ENCODE measurements around the gene MADCAM1. TPM values are rescaled to one million over a fixed set of nuclear protein-coding genes. Genes with fewer than 3 reads are reported as not detected.
A peak's percentile ranks its signal among the peaks of the same experiment; 100 is the strongest.

The MADCAM1 gene
- total RNA-seq, 1 donor from 2014 or later: 0.98 TPM

- H3K27me3 Mint-ChIP-seq (ENCODE audit: low read depth): no peaks in the 10 kb centered on the region
- H3K4me1 Mint-ChIP-seq: peaks cover 38% of the 10 kb centered on the region
- H3K36me3 Mint-ChIP-seq: peaks cover 10% of the 10 kb centered on the region
- no peak overlapping the region for H3K4me3 Mint-ChIP-seq
- H3K9me3 Mint-ChIP-seq: no peaks in the 10 kb centered on the region
- H3K27ac Mint-ChIP-seq: no peak overlapping the region
- no peak for DNase-seq (ENCODE audit: low spot score in 2 of 2, unreplicated experiment in 2 of 2)
- no peak for TF ChIP-seq CTCF (IDR thresholded peaks at IDR 0.05; ENCODE audit: unreplicated experiment)
Measured at GRCh38 chr19:512547-513365, 16.5 kb downstream of the MADCAM1 start.

- Mint-ChIP-seq H3K36me3 (peaks cover 10% of the 10 kb centered on the region), H3K4me1 (peaks cover 30% of the 10 kb centered on the region), H3K27me3 (ENCODE audit: low read depth) (no peaks in the 10 kb centered on the region), H3K9me3 (no peaks in the 10 kb centered on the region), H3K4me3 (no peak overlapping the region), H3K27ac (no peak overlapping the region)
- TF ChIP-seq CTCF (IDR thresholded peaks at IDR 0.05; ENCODE audit: unreplicated experiment): no peak
- no peak for DNase-seq (ENCODE audit: low spot score in 2 of 2, unreplicated experiment in 2 of 2)
Measured at GRCh38 chr19:513368-514165, 17.3 kb downstream of the MADCAM1 start.

GRCh38 chr19:514166-514663, 17.9 kb downstream of the MADCAM1 start:
- DNase-seq (ENCODE audit: low spot score in 2 of 2, unreplicated experiment in 2 of 2): no peak
- Mint-ChIP-seq H3K4me1 (peaks cover 25% of the 10 kb centered on the region), H3K27ac (no peak overlapping the region), H3K9me3 (no peaks in the 10 kb centered on the region), H3K36me3 (peaks cover 10% of the 10 kb centered on the region), H3K4me3 (no peak overlapping the region), H3K27me3 (ENCODE audit: low read depth) (no peaks in the 10 kb centered on the region)
- no peak for TF ChIP-seq CTCF (IDR thresholded peaks at IDR 0.05; ENCODE audit: unreplicated experiment)

DNA sequence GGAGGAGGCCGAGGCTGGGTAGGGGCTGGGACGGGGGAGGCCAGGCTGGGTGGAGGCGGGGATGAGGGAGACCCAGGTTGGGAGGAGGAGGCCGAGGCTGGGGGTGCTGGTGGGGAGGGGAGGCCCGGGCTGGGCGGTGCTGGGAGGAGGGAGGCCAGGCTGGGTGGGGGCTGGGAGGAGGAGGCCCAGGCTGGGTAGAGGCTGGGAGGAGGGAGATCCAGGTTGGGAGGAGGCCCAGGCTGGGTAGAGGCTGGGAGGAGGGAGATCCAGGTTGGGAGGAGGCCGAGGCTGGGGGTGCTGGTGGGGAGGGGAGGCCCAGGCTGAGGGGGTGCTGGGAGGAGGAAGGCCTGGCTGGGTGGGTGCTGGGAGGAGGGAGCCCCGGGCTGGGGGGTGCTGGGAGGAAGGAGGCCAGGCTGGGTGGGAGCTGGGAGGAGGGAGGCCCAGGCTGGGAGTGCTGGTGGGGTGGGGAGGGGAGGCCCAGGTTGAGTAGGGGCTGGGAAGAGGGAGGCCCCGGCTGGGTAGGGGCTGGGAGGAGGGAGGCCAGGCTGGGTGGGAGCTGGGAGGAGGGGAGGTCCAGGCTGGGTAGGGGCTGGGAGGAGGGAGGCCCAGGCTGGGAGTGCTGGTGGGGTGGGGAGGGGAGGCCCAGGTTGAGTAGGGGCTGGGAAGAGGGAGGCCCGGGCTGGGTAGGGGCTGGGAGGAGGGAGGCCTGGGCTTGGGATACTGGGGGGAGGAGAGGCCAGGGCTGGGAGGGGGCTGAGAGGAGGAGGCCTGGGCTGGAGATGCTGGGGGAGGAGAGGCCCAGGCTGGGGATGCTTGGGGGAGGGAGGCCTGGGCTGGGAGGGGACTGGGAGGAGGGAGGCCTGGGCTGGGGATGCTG, 21.7 kb downstream of the MADCAM1 start:
- Mint-ChIP-seq H3K36me3 (peaks cover 16% of the 10 kb centered on the region), H3K27ac (no peak overlapping the region), H3K27me3 (ENCODE audit: low read depth) (no peaks in the 10 kb centered on the region), H3K4me3 (no peak overlapping the region), H3K4me1 (peaks cover 11% of the 10 kb centered on the region), H3K9me3 (no peaks in the 10 kb centered on the region)
- peak; percentile 75 to 79 for DNase-seq (ENCODE audit: low spot score in 2 of 2, unreplicated experiment in 2 of 2)
- no peak for TF ChIP-seq CTCF (IDR thresholded peaks at IDR 0.05; ENCODE audit: unreplicated experiment)

GRCh38 chr19:518598-519231, 22.4 kb downstream of the MADCAM1 start:
- H3K27me3 Mint-ChIP-seq (ENCODE audit: low read depth): no peaks in the 10 kb centered on the region
- H3K4me3 Mint-ChIP-seq: no peak overlapping the region
- no peaks in the 10 kb centered on the region for H3K9me3 Mint-ChIP-seq
- H3K27ac Mint-ChIP-seq: no peak overlapping the region
- H3K4me1 Mint-ChIP-seq: peaks cover 11% of the 10 kb centered on the region
- TF ChIP-seq CTCF (IDR thresholded peaks at IDR 0.05; ENCODE audit: unreplicated experiment): no peak
- DNase-seq (ENCODE audit: low spot score in 2 of 2, unreplicated experiment in 2 of 2): peak; percentile 70 to 81
- H3K36me3 Mint-ChIP-seq: peaks cover 15% of the 10 kb centered on the region
